HG03575 (cell line): ENCODE data around the gene CCDC187.

Experiments used
- ATAC-seq: cut with Tn5 transposase; IDR thresholded peaks from one replicate; pipeline ENCODE4 v1.9.1; 2021; ENCODE audit not compliant: unreplicated experiment, insufficient number of reproducible peaks, low FRiP score; ENCODE audit errors: extremely low read depth

The CCDC187 gene

DNA sequence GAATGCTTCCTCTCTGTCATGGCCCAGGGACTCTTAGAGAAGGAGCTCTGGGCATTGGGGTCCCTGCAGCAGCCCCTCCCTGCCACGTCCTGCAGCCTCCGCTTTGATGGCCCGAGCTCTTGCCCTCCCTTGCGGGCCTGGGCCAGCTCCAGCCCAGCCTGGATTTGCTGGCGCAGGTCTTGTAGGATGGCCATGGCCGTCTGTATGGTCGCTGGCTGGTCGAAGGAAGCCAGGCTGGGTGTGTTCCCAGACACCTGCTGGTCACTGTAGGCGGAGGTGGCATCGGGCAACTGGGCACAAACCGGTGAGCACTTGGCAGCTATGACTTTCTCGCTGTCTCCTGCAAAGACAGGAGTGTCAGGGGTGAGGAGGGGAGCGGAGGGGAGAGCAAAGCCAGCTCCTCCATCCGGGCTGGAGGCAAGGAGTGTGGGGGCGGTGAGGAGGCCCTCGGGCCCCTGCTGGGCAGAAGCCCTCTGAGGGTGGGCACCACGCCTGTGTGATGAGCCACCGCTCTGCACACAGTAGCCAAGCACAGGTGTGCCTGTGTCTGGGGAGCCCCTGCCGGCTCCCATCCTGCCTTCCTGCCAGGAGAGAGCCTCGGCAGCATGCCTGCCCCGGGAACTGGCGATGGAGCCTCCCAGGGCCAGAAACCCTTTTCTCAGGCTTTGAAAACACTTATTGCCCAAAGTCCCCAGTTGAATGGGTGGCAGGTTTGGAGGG, 12.4 kb downstream of the CCDC187 start:
- no peak for ATAC-seq

DNA sequence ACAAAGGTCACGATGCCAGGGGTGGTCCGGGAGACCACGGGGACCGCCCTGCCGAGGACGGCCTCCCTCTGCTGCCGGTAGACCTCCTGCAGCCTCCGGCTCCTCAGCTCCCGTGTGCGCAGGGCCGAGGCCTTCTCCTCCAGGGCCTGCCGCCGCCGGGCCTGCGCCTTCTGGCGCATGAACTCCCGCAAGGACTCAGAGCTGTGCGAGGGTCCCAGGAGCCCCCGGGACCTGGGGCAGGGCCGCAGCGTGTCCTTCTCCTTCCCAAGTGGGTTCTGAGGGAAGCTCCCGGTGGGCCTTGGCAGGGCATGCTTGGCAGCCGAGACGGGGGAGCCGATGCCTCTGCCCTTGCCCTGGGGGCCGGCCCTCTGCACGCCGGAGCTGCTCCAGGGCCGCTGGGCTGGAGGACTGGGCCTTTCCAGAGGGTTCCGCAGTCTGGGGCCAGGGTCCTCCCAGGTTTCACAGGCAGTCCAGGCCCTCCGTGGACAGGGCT, 13.3 kb downstream of the CCDC187 start:
- ATAC-seq = no peak

DNA sequence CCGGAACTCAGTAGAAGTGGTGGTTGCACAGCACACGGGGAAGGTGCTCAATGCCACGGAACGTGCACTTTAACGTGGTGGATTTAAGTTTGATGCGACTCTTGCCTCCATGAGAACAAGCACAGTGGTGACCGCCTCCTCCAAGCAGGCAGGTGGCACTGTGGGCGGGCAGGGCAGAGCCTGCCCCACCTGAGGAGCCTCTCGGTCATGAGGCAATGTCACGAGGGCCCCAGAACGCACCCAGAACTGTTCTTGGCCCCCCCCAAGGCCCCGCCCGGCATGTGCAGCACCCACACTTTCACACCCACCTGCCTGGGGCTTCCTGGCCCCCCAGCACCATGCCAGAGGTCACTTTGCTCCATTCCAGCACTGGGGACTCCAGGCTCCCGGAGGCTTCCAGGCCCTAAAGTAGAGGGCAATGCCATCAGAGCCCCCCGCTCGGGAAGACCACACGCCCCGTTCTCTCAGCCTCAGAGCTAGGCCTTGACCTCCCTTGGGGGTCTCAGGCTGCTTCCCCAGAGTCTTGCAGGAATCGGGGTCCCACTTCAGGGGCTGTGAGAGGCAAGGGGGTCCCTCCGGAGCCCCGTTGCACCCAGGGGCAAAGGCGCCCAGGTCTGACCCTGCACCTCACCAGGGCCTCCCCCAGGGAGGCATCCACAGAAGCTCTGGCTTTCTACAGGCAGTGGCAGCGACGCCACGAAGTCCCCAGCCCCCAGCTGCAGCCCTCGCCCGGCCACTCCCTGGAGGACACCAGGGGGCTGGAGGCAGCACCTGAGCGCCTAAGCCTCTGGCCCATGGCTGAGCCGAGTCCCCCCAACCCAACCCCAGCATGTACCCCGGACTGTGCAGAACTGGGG, 14.0 kb downstream of the CCDC187 start:
- ATAC-seq = no peak

DNA sequence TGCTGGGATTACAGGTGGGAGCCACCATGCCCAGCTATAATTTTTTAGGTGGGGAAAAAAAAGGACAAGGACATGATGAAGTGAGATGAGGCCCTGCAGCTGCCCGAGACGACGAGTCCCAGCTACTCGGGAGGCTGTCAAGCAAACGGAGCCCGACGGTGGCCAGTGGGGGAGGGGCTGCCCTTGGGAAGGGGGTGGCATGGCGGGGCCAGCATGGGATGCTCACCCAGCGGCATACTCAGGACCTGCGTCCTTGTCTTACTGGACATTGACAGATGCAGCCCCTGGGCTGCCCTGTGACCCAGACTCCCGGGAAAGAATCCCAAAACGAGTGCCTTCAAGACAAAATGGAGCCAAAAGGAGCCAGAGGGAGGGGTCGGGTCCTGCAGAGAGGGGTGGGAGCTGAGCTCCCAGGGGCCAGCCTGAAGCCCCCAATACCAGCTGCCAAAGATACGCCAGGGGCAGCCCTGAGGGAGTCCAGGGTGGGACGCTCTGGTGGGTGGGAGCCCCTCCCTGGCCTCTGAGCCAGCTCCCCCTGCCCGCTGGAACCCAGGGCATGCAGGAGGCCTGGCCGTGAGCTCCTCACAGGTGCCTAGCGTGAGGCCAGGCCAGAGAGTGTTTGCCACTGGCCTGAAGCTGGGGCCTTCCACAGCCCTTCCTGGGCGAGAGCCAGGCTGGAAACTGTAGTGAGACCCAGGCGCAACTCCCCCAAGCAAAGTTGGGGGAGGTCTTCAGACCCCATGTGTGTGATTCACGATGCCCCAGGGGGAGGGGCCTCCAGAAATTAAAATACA, 15.7 kb downstream of the CCDC187 start:
- ATAC-seq = no peak

DNA sequence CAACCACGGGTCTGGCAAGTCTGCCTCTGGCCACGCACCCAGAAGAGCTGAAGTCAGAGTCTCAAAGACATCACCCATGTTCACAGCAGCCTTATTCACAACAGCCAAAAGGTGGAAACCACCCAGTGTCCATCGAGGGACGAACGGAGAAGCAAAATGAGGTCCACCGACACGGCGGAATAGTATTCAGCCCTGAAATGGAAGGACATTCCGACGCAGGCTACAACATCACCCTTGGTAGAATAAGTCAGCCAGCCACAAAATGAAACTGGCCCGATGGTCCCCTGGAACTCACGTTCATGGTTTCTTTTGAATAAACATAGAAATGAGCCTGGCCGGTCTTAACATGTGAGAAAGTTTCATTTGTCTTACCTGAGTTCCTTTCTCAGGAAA, 16.9 kb downstream of the CCDC187 start:
- ATAC-seq = no peak

DNA sequence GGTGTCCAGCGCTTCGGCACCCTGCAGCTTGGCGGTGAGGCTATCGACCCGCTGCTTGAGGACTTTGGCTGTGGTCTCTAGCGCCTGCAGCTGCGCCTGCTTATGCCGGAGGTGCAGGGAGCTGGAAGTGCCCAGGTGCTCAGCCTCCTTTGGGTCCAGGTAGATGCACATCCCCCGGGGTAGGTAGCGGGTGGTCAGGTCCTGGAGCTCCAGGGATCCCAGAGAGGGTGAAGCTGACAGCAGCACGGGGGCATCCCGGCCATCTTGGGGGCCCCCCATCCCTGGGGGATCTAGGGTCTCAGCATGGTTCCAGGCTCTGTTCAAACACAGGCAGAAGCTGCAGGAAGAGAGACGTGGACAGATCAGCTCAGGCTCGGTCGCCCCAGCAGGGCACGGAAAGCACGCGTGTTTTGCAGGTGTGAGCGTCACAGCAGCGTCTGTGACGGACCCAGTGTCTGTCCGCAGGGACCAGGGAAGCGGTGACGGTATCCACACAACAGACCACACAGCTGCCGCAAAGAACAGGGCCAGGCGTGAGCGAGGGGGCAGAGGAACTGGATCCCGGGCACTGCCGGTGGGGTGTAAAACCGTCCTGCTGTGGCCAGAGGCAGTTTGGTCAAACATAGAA, 17.4 kb downstream of the CCDC187 start:
- no peak for ATAC-seq

DNA sequence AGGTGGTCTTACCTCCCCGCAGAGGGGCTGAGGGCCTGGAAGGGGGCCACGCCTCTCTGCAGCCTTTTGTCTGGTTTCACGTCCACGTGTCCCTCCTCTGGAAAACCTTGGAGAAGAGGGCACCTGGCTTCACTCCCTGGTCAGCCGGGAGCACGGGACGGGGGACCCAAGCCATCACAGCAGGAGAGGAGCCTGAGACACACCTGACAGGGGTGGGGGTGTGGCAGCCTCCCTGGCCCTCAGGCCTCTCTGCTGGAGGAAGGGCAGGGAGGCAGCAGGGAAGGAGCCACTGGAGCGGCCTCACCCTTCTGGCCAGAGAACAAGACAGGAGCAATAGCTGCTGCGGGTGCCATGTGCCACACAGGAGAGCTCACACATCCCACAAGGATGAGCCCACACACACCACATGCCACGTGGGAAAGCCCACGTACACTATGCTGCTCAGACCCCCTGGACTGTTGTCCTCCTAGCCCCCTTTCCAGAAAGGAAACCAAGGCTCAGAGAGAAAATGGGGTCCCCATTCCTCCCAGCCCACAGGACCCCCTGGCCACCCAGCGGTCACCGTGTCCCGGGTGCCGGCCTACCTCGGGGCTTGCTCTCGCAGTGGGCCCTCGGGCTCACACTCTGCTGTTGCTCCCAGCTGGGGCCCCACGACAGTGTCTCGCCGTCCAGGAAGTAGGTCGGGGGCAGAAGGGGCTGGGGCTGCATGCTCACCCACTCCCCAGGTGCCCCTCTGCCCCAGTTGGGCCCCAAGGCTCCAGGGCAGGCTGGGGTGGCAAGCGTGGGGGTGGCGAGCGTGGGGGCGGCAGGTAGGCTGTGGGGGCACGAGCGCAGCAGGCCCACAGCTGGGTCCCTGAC, 18.2 kb downstream of the CCDC187 start:
- ATAC-seq = no peak

DNA sequence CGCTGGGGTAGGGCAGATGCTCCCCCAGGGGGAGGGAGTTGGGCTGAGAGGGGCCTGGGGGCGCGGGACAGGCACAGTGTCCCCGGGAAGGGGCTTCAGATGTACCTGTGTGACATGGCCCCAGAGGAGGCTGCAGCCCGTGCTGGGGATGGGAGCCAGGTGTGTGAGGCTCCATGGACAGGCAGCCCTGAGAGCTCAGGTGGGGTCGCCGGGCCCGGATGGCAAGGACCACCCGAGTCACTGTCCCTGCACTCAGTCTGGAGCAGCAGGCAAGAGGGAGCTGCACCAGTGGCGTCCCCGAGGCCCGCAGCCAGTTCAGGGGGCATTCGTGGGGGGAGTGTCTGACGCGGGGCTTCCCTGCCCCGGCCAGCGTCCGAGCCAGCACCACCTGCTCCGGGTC, 18.9 kb downstream of the CCDC187 start:
- no peak for ATAC-seq

DNA sequence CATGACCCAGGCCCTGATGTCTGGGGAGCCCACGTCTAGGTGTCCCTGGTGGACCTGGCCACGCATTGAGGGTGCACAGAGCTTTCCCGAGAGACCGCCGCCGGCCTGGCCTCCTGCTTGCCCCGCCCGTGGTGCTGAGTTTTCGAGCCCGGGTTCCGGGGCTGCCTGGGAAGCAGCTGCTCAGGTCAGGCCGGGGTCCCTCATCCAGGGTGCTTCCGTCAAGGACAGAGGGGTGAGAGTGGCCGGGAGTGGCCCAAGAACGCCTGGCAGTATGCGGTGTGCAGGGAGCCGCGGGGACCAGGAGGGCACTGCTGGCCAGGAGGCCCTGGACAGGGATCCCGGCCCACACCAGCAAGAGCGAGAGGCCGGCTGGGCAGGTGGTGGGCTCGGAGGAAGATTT, 19.6 kb downstream of the CCDC187 start:
- no peak for ATAC-seq

DNA sequence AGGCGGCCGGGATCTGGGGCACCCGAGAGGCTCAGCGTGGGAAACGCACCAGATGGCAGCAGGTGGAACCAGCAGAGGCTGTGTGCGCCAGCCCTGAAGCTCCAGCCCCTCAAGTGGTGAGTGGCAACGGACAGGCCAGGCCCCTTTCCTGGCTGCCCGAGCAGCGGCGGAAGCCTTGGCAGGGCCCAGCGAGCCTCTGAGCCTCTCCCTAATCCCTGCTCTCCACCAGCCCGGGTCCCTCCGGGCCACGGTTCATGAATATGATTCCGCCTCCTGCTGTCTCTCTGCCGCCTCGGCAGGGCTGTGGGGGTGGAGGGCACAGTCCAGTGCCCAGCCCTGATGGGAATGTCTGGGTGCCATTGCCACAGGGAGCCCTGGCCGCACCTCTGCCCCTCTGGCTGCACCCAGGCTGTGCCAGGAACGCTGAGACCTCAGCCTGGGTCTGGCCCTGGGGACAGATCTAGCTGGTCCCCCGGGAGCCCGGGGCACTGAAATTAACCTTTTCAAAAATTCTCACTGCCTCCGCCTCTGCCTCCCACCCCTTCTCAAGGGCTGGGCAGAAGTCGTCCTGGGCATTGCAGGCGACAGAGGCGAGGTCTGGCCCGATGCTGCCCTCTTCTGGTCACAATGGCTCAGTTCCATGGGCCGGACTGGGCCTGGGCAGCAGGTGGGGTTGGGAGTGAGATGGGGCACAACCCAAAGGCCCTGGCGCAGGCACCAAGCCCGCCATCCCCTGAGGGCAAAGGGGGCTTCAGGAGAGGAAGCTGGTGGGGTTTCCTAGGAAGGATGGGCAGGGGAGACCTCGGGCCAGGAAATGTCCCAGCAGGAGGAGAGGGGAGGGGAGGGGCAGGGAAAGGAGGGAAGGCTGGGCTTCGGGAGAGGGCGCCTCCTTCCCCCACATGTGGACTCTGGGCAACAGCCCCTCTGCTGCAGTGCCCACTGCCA, 20.3 kb downstream of the CCDC187 start:
- no peak for ATAC-seq

DNA sequence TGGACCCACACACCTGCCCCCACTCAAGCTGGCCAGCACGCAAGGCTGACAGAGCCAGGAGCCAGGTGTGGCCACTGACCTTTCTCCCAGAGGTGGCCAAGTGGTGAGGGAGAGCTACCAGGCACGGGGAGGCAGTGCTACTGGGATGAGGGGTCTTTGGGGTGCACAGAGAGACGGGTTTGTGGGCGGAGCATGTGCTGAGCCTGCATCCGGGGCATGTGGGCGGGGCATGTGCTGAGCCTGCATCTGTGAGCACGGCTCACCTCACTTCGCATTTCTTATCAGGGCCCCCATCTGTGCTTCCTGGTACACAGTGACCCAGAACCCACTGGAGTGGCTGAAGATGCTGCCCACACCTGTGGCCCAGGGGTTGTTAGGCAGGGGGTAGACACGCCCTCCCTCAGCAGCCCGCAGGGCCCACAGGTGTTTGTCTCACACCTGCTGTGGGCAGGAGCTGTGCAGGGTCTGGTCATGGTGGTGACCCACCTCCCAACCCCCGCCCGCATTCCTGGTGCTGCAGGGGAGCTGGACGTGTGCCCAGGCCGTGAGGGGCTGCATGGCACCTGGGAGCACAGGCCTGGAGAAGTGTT, 21.5 kb downstream of the CCDC187 start:
- ATAC-seq = no peak

DNA sequence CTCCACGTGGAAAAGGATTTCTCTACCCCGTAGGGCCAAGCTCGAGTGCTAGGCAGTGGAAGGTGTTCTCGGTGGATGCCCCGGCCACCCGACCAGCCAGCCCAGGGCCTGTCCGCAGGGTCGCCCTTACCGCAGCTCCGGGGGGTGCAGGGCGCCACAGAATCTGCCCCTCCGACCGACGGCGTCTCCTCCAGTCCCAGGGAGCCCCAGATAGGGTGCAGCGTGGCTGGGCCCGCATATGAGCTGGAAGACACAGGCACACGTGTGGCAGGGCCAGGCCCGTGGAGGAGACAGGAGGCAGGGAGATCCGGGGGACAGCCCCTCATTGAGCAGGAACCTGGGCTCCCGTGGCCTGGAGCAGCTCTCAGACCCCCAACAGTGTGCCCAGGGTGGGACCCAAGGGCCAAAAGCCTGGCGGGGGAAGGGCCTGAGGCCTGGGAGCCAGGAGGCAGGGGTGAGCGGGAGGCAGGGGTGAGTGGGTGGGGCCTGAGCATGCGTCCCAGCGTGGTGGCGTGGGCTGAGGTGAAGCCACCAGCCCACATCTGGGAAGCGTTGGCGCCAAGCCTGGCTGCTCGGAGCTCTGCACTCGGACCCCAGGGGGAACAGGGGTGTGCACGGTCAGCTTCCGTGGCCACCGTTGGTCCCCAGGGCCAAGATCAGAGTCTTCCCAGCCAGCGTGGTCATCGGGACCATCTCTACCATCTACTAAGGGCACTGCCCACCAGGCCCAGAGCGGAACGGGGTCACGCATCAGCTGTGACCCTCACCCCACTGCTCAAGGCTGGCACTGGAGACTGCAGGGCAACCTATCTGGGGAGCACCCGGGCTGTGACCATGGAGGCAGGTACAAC, 22.2 kb downstream of the CCDC187 start:
- no peak for ATAC-seq

DNA sequence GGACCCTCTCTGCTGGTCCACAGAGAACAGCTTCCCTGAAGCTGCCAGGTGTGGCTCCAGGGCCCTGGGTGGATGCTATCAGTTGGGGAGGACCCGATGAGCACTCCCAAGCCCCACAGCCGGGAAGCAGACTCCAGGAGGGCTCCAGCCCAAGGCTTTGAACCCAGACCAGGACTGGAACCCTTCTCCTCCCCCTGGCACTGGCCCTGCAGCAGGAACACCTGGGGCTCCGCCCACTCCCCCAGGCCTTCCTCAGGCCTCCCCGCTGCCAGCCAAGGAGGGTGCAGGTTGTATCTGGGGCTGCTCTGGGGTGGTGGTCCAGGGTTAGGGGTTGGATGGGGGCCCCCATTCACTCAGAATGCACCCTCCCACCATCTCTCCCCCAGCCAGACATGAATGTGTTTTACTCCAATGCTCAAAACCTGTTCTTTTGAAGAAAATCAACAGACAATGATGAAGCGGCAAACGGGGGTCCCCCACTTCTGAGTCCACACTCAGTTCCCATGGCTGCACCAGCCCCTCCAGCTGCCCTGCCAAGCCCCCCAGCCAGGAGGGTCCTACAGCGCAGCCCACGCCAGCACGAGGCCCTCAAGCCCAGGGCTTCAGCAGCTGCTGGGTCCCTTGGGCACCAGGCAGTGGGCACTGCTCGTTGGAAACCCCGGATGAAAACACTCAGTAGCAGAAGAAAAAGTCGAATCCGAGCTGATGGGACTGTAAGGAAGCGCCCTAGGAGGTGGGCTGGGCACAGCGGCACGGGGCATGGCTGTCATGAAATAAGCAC, 23.2 kb downstream of the CCDC187 start:
- no peak for ATAC-seq

DNA sequence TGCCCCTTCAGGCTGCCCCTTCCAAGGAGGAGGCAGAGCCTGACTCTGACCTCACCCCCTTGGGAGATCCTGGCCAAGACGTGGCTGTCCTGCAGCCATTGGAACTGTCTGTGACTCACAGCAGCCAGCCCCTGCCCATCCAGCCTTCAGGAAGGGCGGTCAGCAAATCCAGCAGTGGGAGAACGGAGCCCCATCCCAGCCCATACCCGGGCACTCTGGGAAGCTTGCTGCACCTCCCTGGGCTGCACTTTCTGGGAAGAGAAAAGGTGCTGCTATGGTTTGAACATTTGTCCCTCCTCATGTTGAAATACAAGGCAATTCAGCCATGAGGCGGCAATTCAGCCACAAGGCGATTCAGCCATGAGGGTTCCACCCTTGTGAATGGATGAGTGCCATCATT, 24.4 kb downstream of the CCDC187 start:
- ATAC-seq = no peak

DNA sequence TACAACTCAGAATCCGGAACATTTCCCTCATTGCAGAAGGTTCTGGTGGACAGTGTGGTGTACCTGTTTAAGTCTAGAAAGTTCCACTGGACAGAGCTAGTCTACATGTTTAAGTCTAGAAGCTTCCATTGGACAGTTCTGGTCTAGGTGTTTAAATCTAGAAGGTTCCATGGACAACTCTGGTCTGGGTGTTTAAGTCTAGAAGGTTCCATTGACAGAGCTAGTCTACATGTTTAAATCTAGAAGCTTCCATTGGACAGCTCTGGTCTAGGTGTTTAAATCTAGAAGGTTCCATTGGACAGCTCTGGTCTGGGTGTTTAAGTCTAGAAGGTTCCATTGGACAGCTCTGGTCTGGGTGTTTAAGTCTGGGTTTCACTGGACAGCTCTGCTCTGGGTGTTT, 25.0 kb downstream of the CCDC187 start:
- no peak for ATAC-seq
